Ramos (cell line): Measurements from ENCODE around the gene KCNQ1.

Experiments
- in situ Hi-C: fragments of 300-500 bp; cut with MboI; formaldehyde crosslinking; loops from one replicate; pipeline ENCODE4 v1.14.3; 2022; ENCODE audit warnings: low sequenced_read_pairs; ENCODE audit not compliant: unreplicated experiment

KCNQ1 gene

GRCh38 chr11:2886936-2887335 is 442.1 kb downstream of the KCNQ1 start:
- in situ Hi-C loops = loop anchor here (5.0 kb wide), 1 partner anchor 355 kb away; no protein-coding TSS in a partner anchor

DNA sequence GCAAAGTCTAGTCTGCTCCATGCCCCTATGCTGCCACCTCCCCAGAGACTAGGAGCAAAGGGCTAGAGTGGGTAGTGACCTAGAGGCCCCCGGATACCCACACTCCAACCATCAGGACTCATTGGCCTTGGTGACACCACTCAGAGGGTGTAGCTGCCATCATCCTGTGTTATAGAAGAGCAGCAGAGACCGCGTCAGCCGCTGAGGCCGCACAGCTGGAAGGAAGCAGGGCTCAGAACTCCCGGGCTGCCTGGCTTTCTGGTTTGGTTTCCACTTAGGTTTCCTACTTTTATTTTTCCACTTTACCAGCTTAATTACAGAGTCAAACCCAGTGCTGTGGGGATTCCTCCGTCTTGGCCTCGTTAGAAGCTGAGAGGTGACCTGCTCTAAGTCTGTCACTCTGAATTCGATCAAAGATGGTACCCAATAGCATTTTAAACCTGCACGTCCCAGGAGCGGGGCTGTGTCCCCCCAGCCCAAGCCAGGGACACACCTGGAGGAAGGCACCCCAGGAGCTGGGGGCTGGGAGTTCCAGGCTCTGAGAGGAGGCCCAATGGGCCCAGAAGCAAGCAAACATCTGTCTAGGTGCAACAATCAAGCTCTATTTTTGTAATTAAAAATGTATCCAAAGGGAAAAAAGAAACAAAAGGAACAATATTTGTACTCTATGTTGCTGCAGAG is 442.8 kb downstream of the KCNQ1 start:
- in situ Hi-C loops = loop anchor here (5.0 kb wide), 1 partner anchor 355 kb away; no protein-coding TSS in a partner anchor

GRCh38 chr11:2888266-2888968 is 443.6 kb downstream of the KCNQ1 start:
- in situ Hi-C loops = loop anchor here (5.0 kb wide), 1 partner anchor 356 kb away; no protein-coding TSS in a partner anchor

DNA sequence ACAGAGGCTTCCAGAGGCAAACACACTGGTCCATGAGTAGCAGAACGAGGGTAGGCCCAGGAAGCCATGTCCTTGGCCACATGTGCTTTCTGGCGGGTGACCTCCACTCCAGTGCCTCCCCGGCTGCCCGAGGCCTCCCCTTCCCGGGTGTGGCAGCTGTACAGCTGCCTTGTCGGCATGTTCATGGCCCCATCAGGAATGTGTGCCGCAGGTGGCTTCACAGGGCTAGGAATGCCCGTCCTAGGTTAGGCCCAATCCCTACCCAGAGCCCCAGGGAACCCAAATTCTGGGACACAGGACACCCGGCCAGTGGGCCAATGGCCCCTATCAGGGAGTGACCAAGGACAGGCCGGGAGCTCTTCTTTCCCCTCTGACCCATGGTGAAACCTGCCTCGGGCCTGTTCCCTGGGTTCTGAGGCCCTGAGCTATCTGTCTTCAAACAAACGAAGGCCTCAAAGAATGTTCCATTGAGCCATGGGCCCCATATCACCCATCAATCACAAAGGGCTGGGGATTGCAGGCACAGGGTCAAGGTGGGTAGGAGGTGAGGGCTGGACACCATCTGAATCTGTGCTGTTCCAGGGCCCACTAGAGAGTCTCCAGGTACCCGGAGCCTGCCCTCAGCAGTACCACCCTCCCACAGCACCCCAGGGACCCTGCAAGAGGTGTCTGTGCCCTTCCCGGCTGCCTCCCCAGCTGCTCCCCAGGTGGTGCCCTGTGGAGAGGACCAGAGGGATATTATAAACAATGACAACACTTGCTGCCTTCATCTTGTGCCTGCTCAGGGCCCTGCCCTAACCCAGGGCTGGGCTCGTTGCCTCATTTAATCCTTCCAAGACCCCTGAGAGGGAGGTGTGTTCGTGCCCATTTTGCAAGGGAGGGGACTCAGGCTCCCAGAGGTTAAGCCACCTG is 444.8 kb downstream of the KCNQ1 start:
- in situ Hi-C loops = loop anchor here (5.0 to 10.0 kb wide), 2 partner anchors 357 to 465 kb away; no protein-coding TSS in a partner anchor

GRCh38 chr11:2890466-2891294 is 445.9 kb downstream of the KCNQ1 start:
- in situ Hi-C loops = loop anchor here (10.0 kb wide), 1 partner anchor 466 kb away; no protein-coding TSS in a partner anchor

- in situ Hi-C loops = loop anchor here (10.0 kb wide), 1 partner anchor 467 kb away; no protein-coding TSS in a partner anchor
Observed at GRCh38 chr11:2891326-2892214, 446.8 kb downstream of the KCNQ1 start.

GRCh38 chr11:2892215-2892966 is 447.6 kb downstream of the KCNQ1 start:
- in situ Hi-C loops = loop anchor here (10.0 kb wide), 1 partner anchor 468 kb away; no protein-coding TSS in a partner anchor

DNA sequence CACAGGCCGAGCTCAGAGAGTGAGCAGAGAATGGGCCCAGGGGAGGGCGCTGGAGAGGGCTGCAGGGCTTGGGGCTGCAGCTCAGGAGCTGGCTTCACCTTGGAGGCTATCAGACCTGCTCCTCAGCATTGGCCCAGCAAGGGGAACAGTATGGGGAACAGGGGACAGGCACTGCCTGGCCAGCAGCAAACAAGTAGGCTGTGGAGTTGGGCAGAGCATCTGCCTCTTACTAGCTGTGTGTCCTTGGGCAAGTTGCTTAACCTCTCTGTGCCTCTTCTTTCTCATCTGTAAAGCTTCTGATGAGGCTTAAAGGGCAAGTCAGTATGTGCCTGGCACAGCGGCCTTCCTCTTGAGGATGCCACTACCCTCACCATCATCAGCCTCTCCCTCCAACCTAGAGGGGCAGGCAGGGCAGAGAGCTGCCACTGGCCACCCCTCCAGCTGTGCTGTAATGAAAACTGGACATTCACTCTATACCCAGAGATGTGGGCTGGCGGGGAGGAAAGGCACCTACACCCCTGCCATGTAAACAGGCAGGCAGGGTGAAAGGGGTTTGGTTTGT is 448.2 kb downstream of the KCNQ1 start:
- in situ Hi-C loops = loop anchor here (10.0 kb wide), 1 partner anchor 468 kb away; no protein-coding TSS in a partner anchor

- in situ Hi-C loops = loop anchor here (10.0 kb wide), 1 partner anchor 469 kb away; no protein-coding TSS in a partner anchor
Observed at GRCh38 chr11:2893935-2894334, 449.1 kb downstream of the KCNQ1 start.

DNA sequence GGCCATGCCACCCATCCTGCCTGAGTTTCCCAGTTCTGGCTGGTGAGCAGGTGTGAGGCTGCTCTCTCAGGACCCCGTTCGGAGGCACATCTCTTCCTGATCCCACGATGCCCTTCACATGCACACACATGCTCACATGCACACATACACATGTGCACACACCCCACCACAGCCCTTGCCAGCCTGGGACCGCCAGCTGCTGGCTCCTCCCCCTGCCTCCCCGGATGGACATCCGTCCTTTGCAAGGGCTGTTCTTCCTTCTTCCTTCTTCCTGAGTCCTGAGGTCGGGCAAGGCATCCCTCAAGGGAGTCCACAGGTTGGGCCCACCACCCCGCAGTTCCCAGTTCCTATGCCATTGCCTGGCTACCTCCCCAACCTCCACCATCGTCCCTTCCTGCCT is 451.2 kb downstream of the KCNQ1 start:
- in situ Hi-C loops = loop anchor here (10.0 kb wide), 1 partner anchor 471 kb away; no protein-coding TSS in a partner anchor

- in situ Hi-C loops = loop anchor here (10.0 kb wide), 1 partner anchor 472 kb away; no protein-coding TSS in a partner anchor
Observed at GRCh38 chr11:2897048-2897447, 452.2 kb downstream of the KCNQ1 start.

- in situ Hi-C loops = loop anchor here (10.0 kb wide), 1 partner anchor 474 kb away; no protein-coding TSS in a partner anchor
Observed at GRCh38 chr11:2898366-2899079, 453.7 kb downstream of the KCNQ1 start.
